Trophoblast cell (in vitro differentiated cells and primary cell): ENCODE results near the gene ITPRIPL2.
A peak's percentile ranks its signal among the peaks of the same experiment; 100 is the strongest.

ENCODE experiments used
- DNase-seq, 2 donors: peaks; one replicate each; pipeline ENCODE4 v3.0.0-alpha.2; 2016
- H2AFZ ChIP-seq: 2 replicates; pipeline ENCODE4 v1.6.1; 2013; ENCODE audit warnings: low read length, moderate library complexity, mild to moderate bottlenecking; ENCODE audit not compliant: insufficient read depth, poor library complexity
- H2AK5ac ChIP-seq: 2 replicates; pipeline ENCODE4 v1.6.1; 2013; ENCODE audit warnings: mild to moderate bottlenecking, low read length
- H2BK120ac ChIP-seq: 2 replicates; pipeline ENCODE4 v1.6.1; 2013; ENCODE audit warnings: low read length, mild to moderate bottlenecking, moderate library complexity; ENCODE audit not compliant: insufficient read depth, poor library complexity
- H2BK12ac ChIP-seq: 2 replicates; pipeline ENCODE4 v1.6.1; 2013; ENCODE audit warnings: mild to moderate bottlenecking, low read length, moderate library complexity
- H2BK5ac ChIP-seq: 2 replicates; pipeline ENCODE4 v1.6.1; 2013; ENCODE audit warnings: low read length, low read depth, moderate library complexity, mild to moderate bottlenecking; ENCODE audit not compliant: poor library complexity
- H3K14ac ChIP-seq: 2 replicates; pipeline ENCODE4 v1.6.1; 2013; ENCODE audit warnings: mild to moderate bottlenecking, low read length
- H3K18ac ChIP-seq: 2 replicates; pipeline ENCODE4 v1.6.1; 2013; ENCODE audit warnings: mild to moderate bottlenecking, low read length
- H3K23ac ChIP-seq: 2 replicates; pipeline ENCODE4 v1.6.1; 2013; ENCODE audit warnings: low read length
- H3K27ac ChIP-seq: 2 replicates; pipeline ENCODE4 v1.5.1; 2013; ENCODE audit warnings: low read depth, mild to moderate bottlenecking, inconsistent platforms, low read length, moderate library complexity
- H3K27me3 ChIP-seq: 2 replicates; pipeline ENCODE4 v1.6.1; 2013; ENCODE audit warnings: inconsistent platforms, mild to moderate bottlenecking, low read length, moderate library complexity; ENCODE audit not compliant: insufficient read depth
- H3K36me3 ChIP-seq, 2 experiments: 1 replicate in 1 of 2; 2 replicates in 1 of 2; pipeline ENCODE4 v1.6.1; 2013; ENCODE audit warnings: low read length in 2 of 2, mild to moderate bottlenecking in 2 of 2, moderate library complexity in 1 of 2; ENCODE audit not compliant: insufficient read depth in 2 of 2, control insufficient read depth in 1 of 2
- H3K4ac ChIP-seq: 2 replicates; pipeline ENCODE4 v1.6.1; 2013; ENCODE audit warnings: low read depth, mild to moderate bottlenecking, low read length, moderate library complexity
- H3K4me1 ChIP-seq, 2 experiments: 1 replicate in 1 of 2; 2 replicates in 1 of 2; pipeline ENCODE4 v1.6.1; 2013; ENCODE audit warnings: low read length in 2 of 2, mild to moderate bottlenecking in 2 of 2, moderate library complexity in 1 of 2; ENCODE audit not compliant: insufficient read depth in 2 of 2, control insufficient read depth in 1 of 2
- H3K4me2 ChIP-seq: 2 replicates; pipeline ENCODE4 v1.6.1; 2013; ENCODE audit warnings: inconsistent platforms, mild to moderate bottlenecking, low read length, moderate library complexity
- H3K4me3 ChIP-seq: 2 replicates; pipeline ENCODE4 v1.5.1; 2013; ENCODE audit warnings: mild to moderate bottlenecking, low read depth, low read length, inconsistent platforms
- H3K79me1 ChIP-seq: one replicate; pipeline ENCODE4 v1.6.1; 2013; ENCODE audit warnings: low read length
- H3K79me2 ChIP-seq: 2 replicates; pipeline ENCODE4 v1.6.1; 2013; ENCODE audit warnings: low read length, mild to moderate bottlenecking; ENCODE audit not compliant: control insufficient read depth, insufficient read depth, poor library complexity
- H3K9ac ChIP-seq: 2 replicates; pipeline ENCODE4 v1.6.1; 2013; ENCODE audit warnings: mild to moderate bottlenecking, low read length
- H3K9me3 ChIP-seq: 2 replicates; pipeline ENCODE4 v1.6.1; 2013; ENCODE audit warnings: low read depth, mild to moderate bottlenecking, control low read depth, inconsistent platforms, low read length; ENCODE audit not compliant: insufficient read depth
- H4K12ac ChIP-seq: 2 replicates; pipeline ENCODE4 v1.6.1; 2013; ENCODE audit warnings: low read depth, mild to moderate bottlenecking, low read length, moderate library complexity
- H4K8ac ChIP-seq: 2 replicates; pipeline ENCODE4 v1.6.1; 2013; ENCODE audit warnings: low read depth, mild to moderate bottlenecking, low read length, moderate library complexity
- H4K91ac ChIP-seq: one replicate; pipeline ENCODE4 v1.6.1; 2013; ENCODE audit warnings: low read depth, mild to moderate bottlenecking, low read length, moderate library complexity
- WGBS: extraction: QIAGEN DNeasy Blood & Tissue Kit; methylation state at CpG from one replicate; pipeline ENCODE4 v1.1.7; 2013; ENCODE audit warnings: missing lambda C conversion rate; ENCODE audit not compliant: insufficient read length, insufficient coverage; ENCODE audit errors: extremely low coverage; 5-methylcytosine and 5-hydroxymethylcytosine counted together

ITPRIPL2 gene

GRCh38 chr16:19132255-19132654 is 18.5 kb downstream of the ITPRIPL2 start:
- Histone ChIP-seq H2AFZ (no peak overlapping the region), H3K27me3 (no peaks in the 10 kb centered on the region), H3K4me2 (no peak overlapping the region), H3K14ac (no peak overlapping the region), H2AK5ac (no peak overlapping the region), H3K79me1 (no peaks in the 10 kb centered on the region), H3K18ac (no peak overlapping the region), H3K4me1 (peaks cover 8 to 15% of the 10 kb centered on the region in 2 experiments), H2BK5ac (no peak overlapping the region), H3K4me3 (no peak overlapping the region), H3K9ac (no peak overlapping the region), H4K8ac (no peak overlapping the region), H3K4ac (no peak overlapping the region), H3K9me3 (no peaks in the 10 kb centered on the region), H3K36me3 (no peaks in the 10 kb centered on the region), H3K79me2 (no peaks in the 10 kb centered on the region), H2BK120ac (no peak overlapping the region), H4K12ac (no peak overlapping the region), H2BK12ac (no peak overlapping the region), H3K27ac (no peak overlapping the region), H4K91ac (no peak overlapping the region), H3K23ac (no peak overlapping the region)
- DNase-seq = no peak
- WGBS = no CpG with 5 or more reads among the region's 1 CpG

- peaks cover 8 to 15% of the 10 kb centered on the region in 2 experiments for H3K4me1 ChIP-seq
- no peaks in the 10 kb centered on the region for H3K79me1 ChIP-seq
- H3K9me3 ChIP-seq = no peaks in the 10 kb centered on the region
- no peak overlapping the region for H3K27ac ChIP-seq
- H2AFZ ChIP-seq = no peak overlapping the region
- WGBS = no CpG with 5 or more reads among the region's 11 CpGs
- H2BK120ac ChIP-seq = no peak overlapping the region
- H3K4me2 ChIP-seq = no peak overlapping the region
- no peaks in the 10 kb centered on the region for H3K27me3 ChIP-seq
- H4K12ac ChIP-seq = no peak overlapping the region
- no peak overlapping the region for H2BK5ac ChIP-seq
- H3K14ac ChIP-seq = no peak overlapping the region
- no peak overlapping the region for H3K4me3 ChIP-seq
- no peak overlapping the region for H3K18ac ChIP-seq
- no peak overlapping the region for H3K23ac ChIP-seq
- no peaks in the 10 kb centered on the region for H3K36me3 ChIP-seq
- H4K91ac ChIP-seq = no peak overlapping the region
- no peak overlapping the region for H2AK5ac ChIP-seq
- H4K8ac ChIP-seq = no peak overlapping the region
- H2BK12ac ChIP-seq = no peak overlapping the region
- no peaks in the 10 kb centered on the region for H3K79me2 ChIP-seq
- no peak overlapping the region for H3K4ac ChIP-seq
- DNase-seq = no peak
- no peak overlapping the region for H3K9ac ChIP-seq
These were observed 19.1 kb downstream of the ITPRIPL2 start for GRCh38 chr16:19132898-19133297.

GRCh38 chr16:19133600-19133999 is 19.8 kb downstream of the ITPRIPL2 start:
- no peak overlapping the region for H4K8ac ChIP-seq
- H3K4me3 ChIP-seq = no peak overlapping the region
- WGBS = no CpG with 5 or more reads among the region's 1 CpG
- no peak overlapping the region for H3K9ac ChIP-seq
- H3K4me1 ChIP-seq = peaks cover 8 to 15% of the 10 kb centered on the region in 2 experiments
- H3K23ac ChIP-seq = no peak overlapping the region
- no peaks in the 10 kb centered on the region for H3K27me3 ChIP-seq
- H2AK5ac ChIP-seq = no peak overlapping the region
- H3K79me1 ChIP-seq = no peaks in the 10 kb centered on the region
- no peaks in the 10 kb centered on the region for H3K9me3 ChIP-seq
- H3K36me3 ChIP-seq = no peaks in the 10 kb centered on the region
- no peak overlapping the region for H3K4ac ChIP-seq
- H3K27ac ChIP-seq = no peak overlapping the region
- no peak overlapping the region for H4K91ac ChIP-seq
- no peak overlapping the region for H4K12ac ChIP-seq
- no peak overlapping the region for H3K14ac ChIP-seq
- H2BK5ac ChIP-seq = no peak overlapping the region
- no peak overlapping the region for H3K18ac ChIP-seq
- no peak for DNase-seq
- H3K79me2 ChIP-seq = no peaks in the 10 kb centered on the region
- H2BK12ac ChIP-seq = no peak overlapping the region
- no peak overlapping the region for H2AFZ ChIP-seq
- H2BK120ac ChIP-seq = no peak overlapping the region
- no peak overlapping the region for H3K4me2 ChIP-seq

GRCh38 chr16:19135201-19135842 is 21.6 kb downstream of the ITPRIPL2 start:
- no peak overlapping the region for H3K9ac ChIP-seq
- H3K9me3 ChIP-seq = no peaks in the 10 kb centered on the region
- no peak overlapping the region for H3K23ac ChIP-seq
- peak in 1 of 2 donors; percentile 31 for DNase-seq
- H2AFZ ChIP-seq = no peak overlapping the region
- no peak overlapping the region for H3K14ac ChIP-seq
- H3K18ac ChIP-seq = no peak overlapping the region
- no peak overlapping the region for H3K4me2 ChIP-seq
- H2BK120ac ChIP-seq = no peak overlapping the region
- no peaks in the 10 kb centered on the region for H3K27me3 ChIP-seq
- no CpG with 5 or more reads among the region's 10 CpGs for WGBS
- H2BK12ac ChIP-seq = no peak overlapping the region
- no peaks in the 10 kb centered on the region for H3K79me2 ChIP-seq
- H3K4me3 ChIP-seq = no peak overlapping the region
- no peak overlapping the region for H4K12ac ChIP-seq
- H3K27ac ChIP-seq = no peak overlapping the region
- H2AK5ac ChIP-seq = no peak overlapping the region
- no peak overlapping the region for H2BK5ac ChIP-seq
- no peaks in the 10 kb centered on the region for H3K79me1 ChIP-seq
- no peaks in the 10 kb centered on the region for H3K36me3 ChIP-seq
- peaks cover 8 to 15% of the 10 kb centered on the region in 2 experiments for H3K4me1 ChIP-seq
- no peak overlapping the region for H4K91ac ChIP-seq
- H3K4ac ChIP-seq = no peak overlapping the region
- H4K8ac ChIP-seq = no peak overlapping the region
